SIG-M5 treated with dmso at 0.1 percent for 504 hours (cell line): ENCODE data around the gene KLK11.

Source experiments
- DNase-seq: peaks from one replicate; lab custom pipeline; 2025; ENCODE audit not compliant: unreplicated experiment; lab: John Stamatoyannopoulos, UW

Gene KLK11, protein sequence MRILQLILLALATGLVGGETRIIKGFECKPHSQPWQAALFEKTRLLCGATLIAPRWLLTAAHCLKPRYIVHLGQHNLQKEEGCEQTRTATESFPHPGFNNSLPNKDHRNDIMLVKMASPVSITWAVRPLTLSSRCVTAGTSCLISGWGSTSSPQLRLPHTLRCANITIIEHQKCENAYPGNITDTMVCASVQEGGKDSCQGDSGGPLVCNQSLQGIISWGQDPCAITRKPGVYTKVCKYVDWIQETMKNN

DNA sequence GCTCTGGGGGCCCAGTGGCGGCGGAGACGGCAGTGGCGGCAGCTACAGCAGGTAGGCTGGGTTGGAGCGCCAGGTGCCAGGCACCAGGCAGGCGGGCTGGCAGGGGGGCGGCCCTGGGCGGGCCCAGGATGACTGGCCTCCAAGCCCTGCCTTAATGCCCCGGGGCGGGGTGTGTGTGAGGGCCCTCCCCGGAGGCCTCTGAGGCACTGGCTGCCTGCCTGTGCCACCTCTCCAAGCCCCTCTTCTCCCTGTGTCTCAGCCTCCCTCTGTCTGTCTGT is at the start of gene KLK11:
Gene KLK11 (minus strand): TSS at position 63 of the 278 bp plus-strand sequence. CDS start 985 bp downstream, outside the sequence.
- DNase-seq = no peak

- DNase-seq = no peak
These were observed 49.6 kb upstream of the KLK11 start for GRCh38 chr19:51075998-51076397.

DNA sequence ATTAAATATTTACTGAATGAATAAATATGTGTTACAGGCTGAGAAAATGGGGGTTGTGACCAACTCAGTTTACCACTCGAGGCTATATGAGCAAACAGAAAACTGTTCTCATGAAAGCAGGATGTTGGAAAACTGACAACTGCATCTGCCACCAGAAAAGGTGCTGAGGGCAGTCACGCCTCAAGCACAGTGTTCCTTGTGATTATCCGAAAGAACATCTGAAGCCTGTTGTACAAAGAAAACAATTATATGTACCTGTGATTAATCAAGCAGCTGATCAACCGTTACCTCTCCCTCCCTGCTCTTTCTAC is 44.6 kb upstream of the KLK11 start:
- peak; percentile 30 for DNase-seq

GRCh38 chr19:51070334-51071094 is 44.1 kb upstream of the KLK11 start:
- DNase-seq = no peak

DNA sequence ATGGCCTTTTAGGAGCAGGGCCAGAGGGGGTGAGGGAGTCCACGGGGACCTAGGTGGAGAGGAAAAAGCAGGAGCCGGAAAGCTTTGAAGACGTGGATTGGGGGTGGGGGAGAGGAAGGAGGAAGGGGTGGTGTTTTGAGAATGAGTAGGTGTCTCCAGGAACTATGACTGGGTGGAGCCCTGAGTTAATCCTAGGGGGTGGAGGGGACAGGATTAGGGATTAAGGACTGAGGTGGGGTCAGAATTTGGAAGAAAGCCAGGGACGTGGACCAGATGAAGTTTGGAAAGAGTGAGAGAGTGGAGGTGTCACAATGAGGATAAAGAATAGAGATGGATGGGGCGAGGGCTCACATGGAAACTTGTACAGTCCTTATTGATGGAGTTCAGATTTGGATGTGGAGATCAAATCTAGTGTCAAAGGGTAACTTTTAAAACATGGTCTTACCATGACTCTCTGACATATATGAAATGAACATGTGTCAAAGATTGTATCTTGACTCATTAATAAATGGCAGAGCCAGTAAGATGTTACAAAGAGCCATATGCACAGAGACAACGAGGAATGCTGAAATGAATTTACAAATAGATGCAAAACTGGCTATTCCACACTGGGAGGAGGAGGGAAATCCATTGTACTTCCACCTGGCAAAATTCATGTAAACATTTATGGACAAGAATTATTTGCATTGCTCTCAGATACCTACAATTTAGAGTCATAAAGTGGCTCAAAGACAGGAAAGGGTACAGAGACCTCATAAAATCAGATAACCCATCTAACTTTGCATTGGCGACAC is 40.2 kb upstream of the KLK11 start:
- no peak for DNase-seq

DNA sequence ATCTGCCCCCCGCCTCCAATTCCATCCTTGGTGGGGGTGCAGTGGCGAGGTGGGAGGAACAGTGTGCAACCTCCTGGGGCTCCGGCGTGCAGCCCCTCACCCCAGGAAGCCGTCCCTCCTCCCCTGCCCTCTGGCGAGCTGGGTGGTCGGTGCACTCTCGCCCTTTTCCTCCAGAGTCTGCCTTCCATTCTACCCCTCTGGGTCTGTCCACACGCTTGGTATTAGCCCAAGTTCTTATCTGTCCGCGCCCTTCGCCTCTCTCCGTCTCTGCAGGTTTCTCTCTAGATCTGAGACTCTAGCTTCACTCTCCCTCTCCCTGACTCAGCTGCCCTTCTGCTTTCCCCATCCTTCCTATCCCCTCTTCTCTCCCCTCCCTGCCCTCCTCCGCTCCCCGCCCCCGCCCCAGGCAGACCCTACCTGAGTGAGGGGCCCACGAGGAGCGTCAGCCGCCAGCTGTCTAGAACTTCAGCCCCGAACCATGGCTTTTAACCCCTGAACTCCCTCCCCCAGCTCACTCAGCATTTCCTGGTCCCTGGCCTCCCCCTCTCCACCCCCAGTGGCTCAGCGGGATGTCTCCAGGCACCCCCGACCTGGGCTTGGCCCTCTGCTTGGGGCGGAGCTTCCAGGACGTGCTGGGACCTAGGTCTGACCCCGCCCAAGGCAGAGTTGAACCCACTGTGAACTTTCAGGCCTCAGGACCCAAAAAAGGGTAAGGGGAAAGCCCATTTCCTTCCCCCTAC is 39.0 kb upstream of the KLK11 start:
- no peak for DNase-seq

DNA sequence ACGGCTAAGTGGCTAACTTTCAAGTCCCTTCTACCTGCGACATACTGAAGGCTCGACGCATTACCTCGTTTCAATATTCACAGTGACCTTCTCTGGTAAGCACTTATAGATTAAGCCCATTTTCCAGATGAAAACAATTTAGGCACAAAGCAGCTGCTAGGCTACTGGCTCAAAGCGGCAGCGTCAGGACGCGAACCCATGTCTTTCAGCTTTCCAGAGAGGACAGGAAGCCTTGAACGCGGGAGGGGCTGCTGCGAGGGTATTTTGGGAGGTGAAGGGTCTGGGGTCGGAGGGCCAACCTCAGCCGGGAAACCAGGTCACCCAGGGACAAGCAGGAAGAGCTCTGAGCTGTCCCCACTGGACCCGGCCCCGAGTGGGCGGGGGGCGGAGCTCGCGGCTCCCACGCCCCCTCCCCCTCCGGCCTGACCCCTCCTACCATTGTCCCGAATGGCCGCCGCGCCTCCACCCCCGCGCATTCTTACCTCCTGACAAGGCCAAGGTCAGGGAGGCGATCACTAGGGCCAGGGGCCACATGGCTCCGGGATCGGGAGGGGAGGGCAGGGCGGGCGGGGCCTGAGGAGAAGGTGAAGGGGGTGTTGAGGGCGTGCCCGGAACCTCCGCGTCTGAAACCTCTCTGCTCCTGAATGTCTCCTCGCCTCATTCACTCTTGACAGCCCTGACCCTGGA is 38.3 kb upstream of the KLK11 start, which contains the start of gene KLK13:
Gene KLK13 (minus strand): TSS at position 559 of the 687 bp plus-strand sequence. CDS start 25 bp downstream, at position 534.
- DNase-seq = no peak

DNA sequence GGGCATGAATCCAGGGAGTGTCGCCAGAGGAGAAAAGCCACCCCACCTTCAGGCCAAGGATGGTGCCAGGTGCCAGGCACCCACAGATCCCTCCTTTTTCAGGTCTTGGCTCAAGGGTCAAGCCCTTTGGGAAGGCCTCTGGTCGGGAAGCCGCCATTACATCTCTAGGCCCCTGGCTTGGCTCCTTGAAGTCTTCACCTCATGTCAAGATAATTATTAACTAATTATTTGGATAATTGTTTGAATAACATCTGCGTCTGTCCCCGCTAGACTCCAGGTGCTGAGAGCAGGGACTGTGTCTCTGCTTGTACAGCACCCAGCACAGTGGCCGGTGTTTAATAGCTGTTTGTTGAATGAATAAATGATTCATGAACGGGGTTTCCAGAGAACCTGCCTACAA is 37.2 kb upstream of the KLK11 start:
- no peak for DNase-seq

DNA sequence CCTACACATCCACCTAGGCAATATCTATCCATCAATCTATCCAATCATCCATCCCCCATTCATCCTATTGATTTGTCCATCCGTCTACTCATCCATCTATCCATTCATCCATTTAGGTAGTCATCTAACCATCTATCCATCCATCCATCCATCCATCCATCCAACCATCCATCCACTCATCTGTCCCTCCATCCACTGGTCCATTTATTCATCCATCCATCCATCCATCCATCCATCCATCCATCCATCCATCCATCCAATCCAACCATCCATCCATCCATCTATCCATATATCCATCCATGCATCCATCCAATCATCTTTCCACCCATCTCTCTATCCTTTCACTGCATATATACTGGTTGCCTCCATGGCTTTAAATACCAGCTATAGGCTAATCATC is 34.6 kb upstream of the KLK11 start:
- DNase-seq = no peak

DNA sequence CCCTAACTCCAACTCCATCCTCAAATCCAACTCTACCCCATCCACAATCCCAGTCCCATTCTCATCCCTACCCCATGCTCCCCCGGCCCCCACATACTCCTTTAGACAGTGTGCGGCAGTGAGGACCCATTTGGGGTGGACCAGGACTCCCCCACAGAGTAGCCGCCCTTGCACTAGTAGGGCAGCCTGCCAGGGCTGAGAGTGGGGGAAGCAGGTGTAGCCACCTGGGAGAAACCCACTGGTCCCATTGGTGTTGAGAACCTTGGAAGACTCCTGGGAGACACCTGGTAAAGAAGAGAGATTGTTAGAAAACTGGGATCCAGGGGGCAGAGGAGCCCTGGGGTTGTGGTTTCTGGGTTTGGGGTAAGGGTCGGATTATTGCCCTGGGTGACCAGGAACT is 33.9 kb upstream of the KLK11 start:
- no peak for DNase-seq

- DNase-seq = no peak
These were observed 33.3 kb upstream of the KLK11 start for GRCh38 chr19:51059715-51060114.

- no peak for DNase-seq
These were observed 29.4 kb upstream of the KLK11 start for GRCh38 chr19:51055866-51056265.

GRCh38 chr19:51047031-51047335 is 20.6 kb upstream of the KLK11 start:
- DNase-seq = no peak

GRCh38 chr19:51044327-51044726 is 17.9 kb upstream of the KLK11 start:
- DNase-seq = no peak

DNA sequence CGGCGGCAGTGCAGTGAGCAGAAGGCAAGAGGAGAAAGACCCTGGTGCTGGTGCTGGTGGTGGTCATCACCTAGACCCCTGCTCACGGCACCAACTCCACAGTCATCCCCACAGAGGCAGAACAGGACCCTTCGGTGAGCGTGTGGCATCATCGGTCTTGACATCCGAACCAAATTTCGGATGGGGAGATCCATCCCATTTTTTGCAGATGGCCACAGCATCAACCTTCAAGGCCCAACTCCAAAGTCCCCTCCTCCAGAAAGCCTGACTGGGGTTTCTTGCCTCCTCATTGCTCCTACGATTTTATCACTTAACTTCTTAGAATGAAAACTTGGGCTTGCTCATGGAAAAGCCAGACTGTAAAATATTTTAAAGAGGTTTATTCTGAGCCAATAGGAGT is 17.1 kb upstream of the KLK11 start:
- DNase-seq = no peak

GRCh38 chr19:51040151-51040550 is 13.7 kb upstream of the KLK11 start:
- no peak for DNase-seq

GRCh38 chr19:51036519-51036918 is 10.1 kb upstream of the KLK11 start:
- no peak for DNase-seq

GRCh38 chr19:51034704-51035103 is 8.3 kb upstream of the KLK11 start, which contains the start of gene KLK12:
Gene KLK12 (minus strand): TSS chr19:51035002. CDS start chr19:51034621, 381 bp downstream.
- no peak for DNase-seq

- DNase-seq = no peak
These were observed 5.4 kb upstream of the KLK11 start for GRCh38 chr19:51031880-51032225.

DNA sequence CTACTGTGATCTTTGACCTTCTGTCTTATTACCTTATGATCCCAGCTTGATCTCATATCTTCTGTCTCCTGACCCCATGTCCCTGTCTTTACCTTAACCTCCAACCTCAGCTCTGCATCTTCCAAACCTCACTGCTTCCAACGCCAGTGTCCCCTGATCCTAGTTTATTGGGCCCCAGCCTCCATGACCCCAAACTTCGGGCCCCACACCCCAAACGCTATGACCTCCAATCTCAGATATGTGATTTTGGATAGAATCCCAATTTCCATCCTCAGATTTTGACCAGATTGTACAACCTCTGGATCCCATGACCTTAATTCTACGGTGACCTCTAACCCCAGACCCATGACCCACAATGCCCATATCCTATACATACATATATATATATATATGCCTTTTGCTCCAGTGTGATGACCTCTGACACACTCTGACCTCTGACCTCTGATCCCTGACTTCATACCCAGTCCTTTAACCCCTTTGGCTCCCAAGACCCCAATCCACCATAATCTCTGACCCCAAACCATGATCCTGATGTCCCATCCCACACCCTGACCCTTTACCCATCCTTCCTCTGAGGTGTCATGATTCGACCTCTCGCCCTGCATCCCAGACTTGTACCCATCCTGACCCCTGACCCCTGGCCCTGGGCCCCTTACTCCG is 4.9 kb upstream of the KLK11 start:
- DNase-seq = no peak

DNA sequence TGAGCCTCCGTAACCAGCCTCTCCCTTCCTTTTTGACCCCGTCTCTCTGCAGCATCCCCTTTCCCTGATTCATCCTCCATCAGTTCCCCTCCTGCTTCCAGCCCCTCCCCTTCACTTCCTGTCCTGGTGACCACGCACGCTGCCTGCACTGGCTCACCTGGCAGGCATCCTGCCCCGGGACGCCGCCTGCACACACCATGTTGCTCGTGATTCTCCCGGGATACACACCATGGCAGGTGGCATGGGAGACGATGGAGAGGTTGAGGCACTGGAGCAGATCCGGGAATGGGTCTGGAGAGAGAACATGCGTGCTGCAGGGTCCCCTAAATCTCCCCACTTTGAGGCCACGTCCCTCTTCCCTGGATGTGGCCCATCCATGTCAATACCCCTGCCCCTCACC is 4.2 kb upstream of the KLK11 start:
- DNase-seq = no peak
